MM.1S (cell line): ENCODE results near the gene CALD1.

ENCODE experiments used
- DNase-seq: peaks from one replicate; pipeline ENCODE4 v3.0.0-alpha.2; 2015
- H2AFZ ChIP-seq: fragments of 300-600 bp; sonication (generic); 2 replicates; pipeline ENCODE4 v1.6.0; 2016; ENCODE audit warnings: antibody characterized with exemption, low read length
- H3F3A ChIP-seq: fragments of 300-600 bp; sonication (generic); 2 replicates; pipeline ENCODE4 v1.6.1; 2016; ENCODE audit warnings: mild to moderate bottlenecking, antibody characterized with exemption, low read length, moderate library complexity, mixed read lengths; ENCODE audit not compliant: insufficient read depth
- H3K27ac ChIP-seq: fragments of 300-600 bp; sonication (generic); 2 replicates; pipeline ENCODE4 v1.5.1; 2016; ENCODE audit warnings: mild to moderate bottlenecking, low read length
- H3K27me3 ChIP-seq: fragments of 300-600 bp; sonication (generic); replicated peaks from 2 replicates; pipeline ENCODE4 v1.6.0; 2016; ENCODE audit warnings: low read length; ENCODE audit not compliant: insufficient read depth
- H3K36me3 ChIP-seq: fragments of 300-600 bp; sonication (generic); replicated peaks from 2 replicates; pipeline ENCODE4 v1.6.1; 2016; ENCODE audit warnings: mild to moderate bottlenecking, low read length, mixed read lengths; ENCODE audit not compliant: insufficient read depth
- H3K4me1 ChIP-seq: fragments of 300-600 bp; sonication (generic); 2 replicates; pipeline ENCODE4 v1.6.1; 2016; ENCODE audit warnings: low read length, mixed read lengths
- H3K4me2 ChIP-seq: fragments of 300-600 bp; sonication (generic); 2 replicates; pipeline ENCODE4 v1.6.0; 2016; ENCODE audit warnings: low read depth, low read length
- H3K4me3 ChIP-seq: fragments of 300-600 bp; sonication (generic); 2 replicates; pipeline ENCODE4 v1.5.1; 2016; ENCODE audit warnings: low read length, mixed read lengths
- H3K79me2 ChIP-seq: fragments of 300-600 bp; sonication (generic); 2 replicates; pipeline ENCODE4 v1.6.1; 2016; ENCODE audit warnings: mixed run types, low read length, mixed read lengths
- H3K9ac ChIP-seq: fragments of 300-600 bp; sonication (generic); 2 replicates; pipeline ENCODE4 v1.6.1; 2016; ENCODE audit warnings: low read length, mixed read lengths
- H3K9me2 ChIP-seq: fragments of 300-600 bp; sonication (generic); replicated peaks from 2 replicates; pipeline ENCODE4 v1.6.1; 2016; ENCODE audit warnings: mild to moderate bottlenecking, low read length, mixed read lengths; ENCODE audit not compliant: insufficient read depth
- H3K9me3 ChIP-seq: fragments of 300-600 bp; sonication (generic); replicated peaks from 2 replicates; pipeline ENCODE4 v1.6.1; 2016; ENCODE audit warnings: mild to moderate bottlenecking, low read length, mixed read lengths; ENCODE audit not compliant: insufficient read depth
- H4K20me1 ChIP-seq: fragments of 300-600 bp; sonication (generic); 2 replicates; pipeline ENCODE4 v1.6.1; 2016; ENCODE audit warnings: mild to moderate bottlenecking, low read length, moderate library complexity, mixed read lengths; ENCODE audit not compliant: insufficient read depth
- EZH2 ChIP-seq: fragments of 300-600 bp; sonication (generic); optimal IDR thresholded peaks from 2 replicates; pipeline ENCODE3; 2017; ENCODE audit warnings: low read depth, mild to moderate bottlenecking, antibody characterized with exemption, low read length, mixed read lengths
- EZH2phosphoT487 ChIP-seq: fragments of 300-600 bp; sonication (generic); IDR thresholded peaks from 2 replicates; pipeline ENCODE4 v1.6.1; 2018; ENCODE audit warnings: antibody characterized with exemption, low read length
- TF ChIP-seq, protein P1 (sequence below): fragments of 300-600 bp; sonication (generic); IDR thresholded peaks from 2 replicates; pipeline ENCODE4 v1.5.1; 2016; ENCODE audit warnings: antibody characterized with exemption, low read length, mixed read lengths

Gene CALD1

DNA sequence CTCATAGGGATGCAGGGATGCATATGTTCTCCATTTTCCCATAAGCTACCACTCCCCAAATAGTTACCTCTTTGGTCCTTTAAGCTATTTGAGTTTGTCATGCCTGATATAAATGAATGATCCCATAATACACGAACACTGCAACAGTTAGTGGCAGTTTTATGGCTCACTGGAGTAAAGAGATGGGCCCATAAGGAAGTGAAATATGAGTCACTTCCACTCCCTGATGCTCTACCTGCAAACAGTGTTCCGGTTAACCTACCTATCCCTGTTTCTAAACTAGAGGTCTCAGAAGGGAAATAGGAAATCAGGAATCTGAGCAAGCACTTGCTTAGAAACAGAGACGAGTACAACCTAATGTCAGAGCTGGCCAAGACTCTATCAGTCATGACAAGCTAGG, 71.7 kb downstream of the CALD1 start:
- Histone ChIP-seq H3K79me2 (no peaks in the 10 kb centered on the region), H3F3A (no peaks in the 10 kb centered on the region), H3K4me3 (no peak overlapping the region), H3K9ac (no peak overlapping the region), H3K4me2 (no peak overlapping the region), H4K20me1 (no peaks in the 10 kb centered on the region), H3K27me3 (no peaks in the 10 kb centered on the region), H3K4me1 (no peaks in the 10 kb centered on the region), H3K9me2 (no peaks in the 10 kb centered on the region), H3K36me3 (no peaks in the 10 kb centered on the region), H3K9me3 (no peaks in the 10 kb centered on the region), H2AFZ (no peak overlapping the region), H3K27ac (no peak overlapping the region)
- no peak for DNase-seq
- TF ChIP-seq EZH2 (no peak), EZH2phosphoT487 (no peak)

DNA sequence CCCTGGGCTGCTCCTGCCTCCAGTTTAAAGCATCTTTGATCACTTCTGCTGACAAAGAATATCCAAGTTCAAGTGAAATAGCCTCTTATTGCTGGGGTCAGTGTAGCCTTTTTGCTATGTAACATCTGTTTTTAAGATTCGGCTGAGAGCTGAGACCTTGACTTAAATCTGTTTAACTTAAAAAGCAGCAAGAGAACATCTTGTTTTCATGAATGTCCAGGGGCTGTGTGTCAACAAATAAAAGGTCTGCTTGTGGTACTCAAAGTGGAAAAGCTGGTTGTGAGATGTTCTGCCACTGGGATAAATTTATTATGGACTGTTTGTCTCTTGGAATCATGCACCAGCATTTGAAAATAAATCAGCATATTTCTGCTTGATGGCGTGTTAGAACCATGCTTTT, 73.2 kb downstream of the CALD1 start:
- Histone ChIP-seq H3K4me2 (no peak overlapping the region), H3K27me3 (no peaks in the 10 kb centered on the region), H3F3A (no peaks in the 10 kb centered on the region), H3K9ac (no peak overlapping the region), H3K79me2 (no peaks in the 10 kb centered on the region), H4K20me1 (no peaks in the 10 kb centered on the region), H3K4me3 (no peak overlapping the region), H3K9me3 (no peaks in the 10 kb centered on the region), H2AFZ (no peak overlapping the region), H3K36me3 (no peaks in the 10 kb centered on the region), H3K9me2 (no peaks in the 10 kb centered on the region), H3K27ac (no peak overlapping the region), H3K4me1 (no peaks in the 10 kb centered on the region)
- TF ChIP-seq EZH2 (no peak), EZH2phosphoT487 (no peak)
- TF ChIP-seq, protein P1, sequence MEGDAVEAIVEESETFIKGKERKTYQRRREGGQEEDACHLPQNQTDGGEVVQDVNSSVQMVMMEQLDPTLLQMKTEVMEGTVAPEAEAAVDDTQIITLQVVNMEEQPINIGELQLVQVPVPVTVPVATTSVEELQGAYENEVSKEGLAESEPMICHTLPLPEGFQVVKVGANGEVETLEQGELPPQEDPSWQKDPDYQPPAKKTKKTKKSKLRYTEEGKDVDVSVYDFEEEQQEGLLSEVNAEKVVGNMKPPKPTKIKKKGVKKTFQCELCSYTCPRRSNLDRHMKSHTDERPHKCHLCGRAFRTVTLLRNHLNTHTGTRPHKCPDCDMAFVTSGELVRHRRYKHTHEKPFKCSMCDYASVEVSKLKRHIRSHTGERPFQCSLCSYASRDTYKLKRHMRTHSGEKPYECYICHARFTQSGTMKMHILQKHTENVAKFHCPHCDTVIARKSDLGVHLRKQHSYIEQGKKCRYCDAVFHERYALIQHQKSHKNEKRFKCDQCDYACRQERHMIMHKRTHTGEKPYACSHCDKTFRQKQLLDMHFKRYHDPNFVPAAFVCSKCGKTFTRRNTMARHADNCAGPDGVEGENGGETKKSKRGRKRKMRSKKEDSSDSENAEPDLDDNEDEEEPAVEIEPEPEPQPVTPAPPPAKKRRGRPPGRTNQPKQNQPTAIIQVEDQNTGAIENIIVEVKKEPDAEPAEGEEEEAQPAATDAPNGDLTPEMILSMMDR = no peak
- no peak for DNase-seq

DNA sequence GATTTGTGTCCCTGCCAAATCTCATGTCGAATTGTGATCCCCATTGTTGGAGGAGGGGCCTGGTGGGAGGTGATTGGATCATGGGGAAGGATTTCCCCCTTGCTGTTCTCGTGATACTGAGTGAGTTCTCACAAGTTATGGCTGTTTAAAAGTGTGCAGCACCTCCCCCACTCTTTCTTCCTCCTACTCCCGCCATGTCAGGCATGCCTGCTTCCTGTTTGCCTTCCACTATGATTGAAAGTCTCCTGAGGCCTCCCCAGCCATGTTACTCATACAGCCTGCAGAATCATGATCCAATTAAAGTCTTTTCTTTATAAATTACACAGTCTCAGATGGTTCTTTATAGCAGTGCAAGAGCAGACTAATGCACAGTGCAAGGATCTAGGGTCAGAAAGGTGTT, 75.4 kb downstream of the CALD1 start:
- no peak for TF ChIP-seq EZH2
- TF ChIP-seq, protein P1 = no peak
- TF ChIP-seq EZH2phosphoT487 = no peak
- Histone ChIP-seq H3K27ac (no peak overlapping the region), H3K4me3 (no peak overlapping the region), H3K9ac (no peak overlapping the region), H4K20me1 (no peaks in the 10 kb centered on the region), H3K9me3 (no peaks in the 10 kb centered on the region), H3K4me2 (no peak overlapping the region), H3K36me3 (no peaks in the 10 kb centered on the region), H3K4me1 (no peaks in the 10 kb centered on the region), H3K9me2 (no peaks in the 10 kb centered on the region), H3K79me2 (no peaks in the 10 kb centered on the region), H3F3A (no peaks in the 10 kb centered on the region), H2AFZ (no peak overlapping the region), H3K27me3 (no peaks in the 10 kb centered on the region)
- DNase-seq = no peak

DNA sequence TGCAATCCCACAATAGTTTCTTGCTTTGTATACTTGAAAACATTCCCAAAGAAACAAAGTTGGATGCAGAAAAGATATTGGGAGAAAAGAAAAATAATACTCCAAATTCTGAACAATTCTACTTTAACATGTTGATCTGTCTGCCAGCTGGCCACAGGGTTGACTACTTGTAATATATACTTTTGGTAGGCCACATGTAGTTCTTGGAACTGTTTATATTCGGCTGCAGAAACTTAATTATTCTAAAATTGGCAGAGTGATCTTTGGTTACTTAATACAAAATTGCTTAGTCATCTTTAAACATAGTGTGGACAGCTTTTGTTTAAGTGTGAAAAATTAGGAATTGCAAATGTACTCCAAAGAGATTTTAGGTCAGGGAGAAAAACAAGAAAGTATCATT, 76.0 kb downstream of the CALD1 start:
- TF ChIP-seq EZH2phosphoT487 (no peak), EZH2 (no peak)
- TF ChIP-seq, protein P1 = no peak
- no peak for DNase-seq
- Histone ChIP-seq H3K36me3 (no peaks in the 10 kb centered on the region), H3K9me3 (no peaks in the 10 kb centered on the region), H2AFZ (no peak overlapping the region), H3K79me2 (no peaks in the 10 kb centered on the region), H3K27me3 (no peaks in the 10 kb centered on the region), H3K27ac (no peak overlapping the region), H4K20me1 (no peaks in the 10 kb centered on the region), H3K4me1 (no peaks in the 10 kb centered on the region), H3K4me3 (no peak overlapping the region), H3F3A (no peaks in the 10 kb centered on the region), H3K4me2 (no peak overlapping the region), H3K9ac (no peak overlapping the region), H3K9me2 (no peaks in the 10 kb centered on the region)
